WTC11 (cell line): ENCODE data around the gene HMCN1. TPM values are rescaled to one million over a fixed set of nuclear protein-coding genes. Genes with fewer than 3 reads are reported as not detected.
A peak's percentile ranks its signal among the peaks of the same experiment; 100 is the strongest.

ENCODE experiments used
- ATAC-seq: fragments of 200-7000 bp; cut with Tn5 transposase; 2 replicates; pipeline ENCODE4 v1.10.0; 2021; ENCODE audit warnings: mild to moderate bottlenecking, moderate library complexity
- CTCF ChIA-PET: fragments of 300-600 bp; sonication (Branson Sonifier 250); formaldehyde crosslinking; loops from one replicate; lab custom pipeline; 2021; ENCODE audit warnings: antibody characterized with exemption; lab: Charles Lee
- POLR2A ChIA-PET: fragments of 350-600 bp; sonication (Branson Sonifier 250); formaldehyde crosslinking; loops from one replicate; lab custom pipeline; 2021; ENCODE audit warnings: antibody characterized with exemption; lab: Charles Lee
- DNase-seq: peaks from one replicate; pipeline ENCODE4 v3.0.0; 2021; ENCODE audit warnings: low spot score
- H3K27ac Mint-ChIP-seq: 2 replicates; pipeline ENCODE4 v1.8.0; 2021; ENCODE audit warnings: mixed read lengths
- H3K27me3 Mint-ChIP-seq: 2 replicates; pipeline ENCODE4 v1.8.0; 2021; ENCODE audit warnings: low read depth, mild to moderate bottlenecking, moderate library complexity, mixed read lengths
- H3K36me3 Mint-ChIP-seq: 2 replicates; pipeline ENCODE4 v1.8.0; 2021; ENCODE audit warnings: mixed read lengths
- H3K4me1 Mint-ChIP-seq: 2 replicates; pipeline ENCODE4 v1.8.0; 2022; ENCODE audit warnings: mixed read lengths
- H3K4me3 Mint-ChIP-seq: 2 replicates; pipeline ENCODE4 v1.8.0; 2021; ENCODE audit warnings: mild to moderate bottlenecking, moderate library complexity, mixed read lengths
- H3K9me3 Mint-ChIP-seq: 2 replicates; pipeline ENCODE4 v1.8.0; 2021; ENCODE audit warnings: mixed read lengths
- CREM ChIP-seq: sonication (generic); formaldehyde crosslinking; IDR thresholded peaks from 2 replicates; pipeline ENCODE4 v1.8.1; 2022; ENCODE audit warnings: mild to moderate bottlenecking, missing genetic modification reagents, moderate library complexity
- EMX1 ChIP-seq: fragments of 250-450 bp; sonication (Bioruptor Pico); IDR thresholded peaks from 2 replicates; pipeline ENCODE4 v1.8.0; 2021; ENCODE audit warnings: mild to moderate bottlenecking
- ETV6 ChIP-seq: sonication (generic); formaldehyde crosslinking; IDR thresholded peaks from 2 replicates; pipeline ENCODE4 v1.8.1; 2022; ENCODE audit warnings: mild to moderate bottlenecking, missing genetic modification reagents
- GABPB1 ChIP-seq: sonication (generic); formaldehyde crosslinking; IDR thresholded peaks from 2 replicates; pipeline ENCODE4 v1.8.1; 2023; ENCODE audit warnings: mild to moderate bottlenecking, missing genetic modification reagents
- HMGA2 ChIP-seq: fragments of 250-450 bp; sonication (Bioruptor Pico); IDR thresholded peaks from 2 replicates; pipeline ENCODE4 v1.4.0; 2021; ENCODE audit warnings: mild to moderate bottlenecking, moderate library complexity
- JUN ChIP-seq: sonication (generic); formaldehyde crosslinking; IDR thresholded peaks from 2 replicates; pipeline ENCODE4 v1.8.0; 2023; ENCODE audit warnings: mild to moderate bottlenecking, missing genetic modification reagents
- KAT7 ChIP-seq: sonication (generic); formaldehyde crosslinking; IDR thresholded peaks from 2 replicates; pipeline ENCODE4 v1.8.1; 2023; ENCODE audit warnings: missing genetic modification reagents, mild to moderate bottlenecking, borderline replicate concordance
- NFYB ChIP-seq: sonication (generic); formaldehyde crosslinking; conservative IDR thresholded peaks from 2 replicates; pipeline ENCODE4 v1.8.0; 2022; ENCODE audit warnings: low read depth, missing genetic modification reagents
- NR1H2 ChIP-seq: sonication (generic); formaldehyde crosslinking; IDR thresholded peaks from 2 replicates; pipeline ENCODE4 v1.9.0; 2021; ENCODE audit warnings: mild to moderate bottlenecking, moderate library complexity, missing genetic modification reagents
- PRRX2 ChIP-seq: fragments of 250-450 bp; sonication (Bioruptor Pico); IDR thresholded peaks from 2 replicates; pipeline ENCODE4 v1.8.0; 2021; ENCODE audit warnings: mild to moderate bottlenecking
- RELA ChIP-seq: sonication (generic); formaldehyde crosslinking; IDR thresholded peaks from 2 replicates; pipeline ENCODE4 v1.8.1; 2022; ENCODE audit warnings: missing genetic modification reagents, mild to moderate bottlenecking, borderline replicate concordance
- ZNF317 ChIP-seq: sonication (generic); formaldehyde crosslinking; IDR thresholded peaks from 2 replicates; pipeline ENCODE4 v1.8.1; 2023; ENCODE audit warnings: low read depth, mild to moderate bottlenecking, moderate library complexity, missing genetic modification reagents, borderline replicate concordance
- ZNF416 ChIP-seq: fragments of 250-450 bp; sonication (Bioruptor Pico); IDR thresholded peaks from 2 replicates; pipeline ENCODE4 v1.9.0; 2021; ENCODE audit warnings: mild to moderate bottlenecking, inconsistent platforms
- total RNA-seq: library from RNA; stranded (reverse); gene quantifications from 3 replicates; pipeline ENCODE4 v1.2.3, GENCODE V29; 2021
- TF ChIP-seq, protein P1 (sequence below): sonication (generic); formaldehyde crosslinking; IDR thresholded peaks from 2 replicates; pipeline ENCODE4 v1.8.1; 2023; ENCODE audit warnings: mild to moderate bottlenecking, missing genetic modification reagents
- TF ChIP-seq, protein P2 (sequence below): fragments of 250-450 bp; sonication (Bioruptor Pico); conservative IDR thresholded peaks from 2 replicates; pipeline ENCODE4 v1.9.0; 2021; ENCODE audit warnings: mild to moderate bottlenecking
- TF ChIP-seq, protein P3 (sequence below): fragments of 250-450 bp; sonication (Bioruptor Pico); IDR thresholded peaks from 2 replicates; pipeline ENCODE4 v1.9.0; 2021; ENCODE audit warnings: mild to moderate bottlenecking, borderline replicate concordance

The HMCN1 gene
- total RNA-seq, 1 experiment from 2014 or later = 5.6 TPM

DNA sequence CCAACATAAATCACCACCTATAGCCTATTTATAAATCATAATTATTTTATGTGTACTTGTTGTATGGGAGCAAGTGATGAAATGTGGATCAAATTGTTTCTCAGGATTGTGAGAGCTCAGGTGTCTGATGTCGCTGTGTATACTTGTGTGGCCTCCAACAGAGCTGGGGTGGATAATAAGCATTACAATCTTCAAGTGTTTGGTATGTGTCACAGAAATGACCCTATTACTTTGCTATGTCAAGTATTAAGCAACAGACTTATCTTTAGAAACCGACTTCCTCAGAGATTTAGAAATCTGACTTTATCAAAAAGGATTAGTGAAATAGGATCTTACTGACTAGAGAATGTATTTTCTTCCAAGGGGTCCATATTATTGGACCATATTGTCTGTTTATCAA, 360.0 kb downstream of the HMCN1 start:
- no peak for ATAC-seq
- CTCF ChIA-PET = no interaction called here
- no peak overlapping the region for H3K4me3 Mint-ChIP-seq
- TF ChIP-seq PRRX2 = no peak
- no peaks in the 10 kb centered on the region for H3K9me3 Mint-ChIP-seq
- no peaks in the 10 kb centered on the region for H3K36me3 Mint-ChIP-seq
- no peak overlapping the region for H3K27ac Mint-ChIP-seq
- no peaks in the 10 kb centered on the region for H3K27me3 Mint-ChIP-seq
- POLR2A ChIA-PET = no interaction called here
- DNase-seq = no peak
- peaks cover 13% of the 10 kb centered on the region for H3K4me1 Mint-ChIP-seq

DNA sequence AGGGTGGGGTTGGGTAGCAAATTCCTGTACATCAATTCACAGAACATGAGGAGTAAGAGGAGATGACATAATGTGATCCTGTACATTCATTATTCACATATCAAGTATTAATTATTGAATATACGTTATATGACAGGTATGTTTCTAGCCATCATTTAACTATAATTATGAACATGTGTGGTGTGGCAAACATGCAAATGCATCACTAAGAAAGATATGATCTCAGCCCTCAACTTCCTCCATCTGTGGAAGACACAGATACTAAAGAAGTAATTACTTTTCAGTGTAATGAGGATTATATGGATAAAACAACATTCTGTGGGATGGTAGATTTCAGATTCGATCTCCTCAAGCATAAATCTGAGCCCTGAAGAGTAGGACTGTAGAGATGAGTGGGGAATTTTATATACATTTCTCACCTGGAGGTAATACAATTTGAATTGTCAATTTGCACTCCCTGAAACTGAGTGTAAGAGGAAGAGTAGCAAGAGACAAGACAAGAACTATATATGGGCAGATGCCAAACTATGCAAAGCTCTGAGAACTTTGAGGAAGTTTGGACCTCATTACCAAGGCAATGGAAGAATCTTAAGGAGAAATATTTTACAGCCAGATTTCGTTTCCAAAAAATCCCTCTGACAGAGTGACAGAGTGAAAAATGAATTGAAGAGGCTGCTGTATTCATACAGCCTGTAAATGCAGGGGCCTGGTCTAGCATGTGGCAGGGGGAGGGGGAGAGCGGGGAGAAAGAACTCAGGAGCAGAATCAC, 365.3 kb downstream of the HMCN1 start:
- H3K27ac Mint-ChIP-seq = no peak overlapping the region
- no peak for TF ChIP-seq ZNF416 (CRISPR knock-in tag)
- no peak for TF ChIP-seq PRRX2
- TF ChIP-seq, protein P1, sequence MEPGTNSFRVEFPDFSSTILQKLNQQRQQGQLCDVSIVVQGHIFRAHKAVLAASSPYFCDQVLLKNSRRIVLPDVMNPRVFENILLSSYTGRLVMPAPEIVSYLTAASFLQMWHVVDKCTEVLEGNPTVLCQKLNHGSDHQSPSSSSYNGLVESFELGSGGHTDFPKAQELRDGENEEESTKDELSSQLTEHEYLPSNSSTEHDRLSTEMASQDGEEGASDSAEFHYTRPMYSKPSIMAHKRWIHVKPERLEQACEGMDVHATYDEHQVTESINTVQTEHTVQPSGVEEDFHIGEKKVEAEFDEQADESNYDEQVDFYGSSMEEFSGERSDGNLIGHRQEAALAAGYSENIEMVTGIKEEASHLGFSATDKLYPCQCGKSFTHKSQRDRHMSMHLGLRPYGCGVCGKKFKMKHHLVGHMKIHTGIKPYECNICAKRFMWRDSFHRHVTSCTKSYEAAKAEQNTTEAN (CRISPR knock-in tag) = no peak
- no peak for TF ChIP-seq KAT7 (CRISPR knock-in tag)
- TF ChIP-seq HMGA2 (CRISPR knock-in tag) = no peak
- TF ChIP-seq EMX1 (CRISPR knock-in tag) = no peak
- TF ChIP-seq JUN (CRISPR knock-in tag) = no peak
- no peak for TF ChIP-seq NFYB (CRISPR knock-in tag)
- no peak for TF ChIP-seq CREM
- TF ChIP-seq NR1H2 (CRISPR knock-in tag) = no peak
- no peak for TF ChIP-seq ETV6 (CRISPR knock-in tag)
- TF ChIP-seq, protein P2, sequence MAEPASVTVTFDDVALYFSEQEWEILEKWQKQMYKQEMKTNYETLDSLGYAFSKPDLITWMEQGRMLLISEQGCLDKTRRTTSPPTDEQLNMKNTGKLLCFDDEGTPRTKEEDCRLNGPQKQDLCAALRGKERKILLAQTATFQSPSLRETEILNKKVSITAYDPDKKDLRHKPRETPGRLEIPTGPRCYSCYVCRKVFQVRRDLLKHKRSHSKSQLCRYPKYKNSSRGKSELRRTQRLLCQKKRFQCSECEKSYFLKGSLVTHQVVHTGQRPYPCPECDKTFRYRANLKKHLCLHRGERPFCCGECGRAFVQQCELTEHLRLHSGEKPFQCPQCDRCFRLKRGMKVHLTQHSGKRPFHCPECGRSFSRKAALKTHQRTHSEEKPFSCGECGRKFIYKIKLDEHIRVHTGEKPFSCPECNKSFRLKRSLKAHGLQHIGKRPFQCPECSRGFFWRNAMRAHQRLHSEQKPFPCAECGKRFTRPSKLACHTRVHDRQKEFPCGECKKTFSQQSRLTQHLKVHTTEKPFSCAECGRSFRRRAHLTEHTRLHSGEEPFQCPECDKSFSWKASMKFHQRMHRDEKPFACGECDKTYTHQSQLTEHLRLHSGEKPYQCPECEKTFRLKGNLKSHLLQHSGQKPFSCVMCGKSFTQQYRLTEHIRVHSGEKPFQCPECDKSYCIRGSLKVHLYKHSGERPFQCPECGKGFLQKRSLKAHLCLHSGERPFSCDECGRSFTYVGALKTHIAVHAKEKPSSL = no peak
- TF ChIP-seq RELA (CRISPR knock-in tag) = no peak
- no peak for TF ChIP-seq ZNF317 (CRISPR knock-in tag)
- TF ChIP-seq GABPB1 (CRISPR knock-in tag) = no peak
- TF ChIP-seq, protein P3, sequence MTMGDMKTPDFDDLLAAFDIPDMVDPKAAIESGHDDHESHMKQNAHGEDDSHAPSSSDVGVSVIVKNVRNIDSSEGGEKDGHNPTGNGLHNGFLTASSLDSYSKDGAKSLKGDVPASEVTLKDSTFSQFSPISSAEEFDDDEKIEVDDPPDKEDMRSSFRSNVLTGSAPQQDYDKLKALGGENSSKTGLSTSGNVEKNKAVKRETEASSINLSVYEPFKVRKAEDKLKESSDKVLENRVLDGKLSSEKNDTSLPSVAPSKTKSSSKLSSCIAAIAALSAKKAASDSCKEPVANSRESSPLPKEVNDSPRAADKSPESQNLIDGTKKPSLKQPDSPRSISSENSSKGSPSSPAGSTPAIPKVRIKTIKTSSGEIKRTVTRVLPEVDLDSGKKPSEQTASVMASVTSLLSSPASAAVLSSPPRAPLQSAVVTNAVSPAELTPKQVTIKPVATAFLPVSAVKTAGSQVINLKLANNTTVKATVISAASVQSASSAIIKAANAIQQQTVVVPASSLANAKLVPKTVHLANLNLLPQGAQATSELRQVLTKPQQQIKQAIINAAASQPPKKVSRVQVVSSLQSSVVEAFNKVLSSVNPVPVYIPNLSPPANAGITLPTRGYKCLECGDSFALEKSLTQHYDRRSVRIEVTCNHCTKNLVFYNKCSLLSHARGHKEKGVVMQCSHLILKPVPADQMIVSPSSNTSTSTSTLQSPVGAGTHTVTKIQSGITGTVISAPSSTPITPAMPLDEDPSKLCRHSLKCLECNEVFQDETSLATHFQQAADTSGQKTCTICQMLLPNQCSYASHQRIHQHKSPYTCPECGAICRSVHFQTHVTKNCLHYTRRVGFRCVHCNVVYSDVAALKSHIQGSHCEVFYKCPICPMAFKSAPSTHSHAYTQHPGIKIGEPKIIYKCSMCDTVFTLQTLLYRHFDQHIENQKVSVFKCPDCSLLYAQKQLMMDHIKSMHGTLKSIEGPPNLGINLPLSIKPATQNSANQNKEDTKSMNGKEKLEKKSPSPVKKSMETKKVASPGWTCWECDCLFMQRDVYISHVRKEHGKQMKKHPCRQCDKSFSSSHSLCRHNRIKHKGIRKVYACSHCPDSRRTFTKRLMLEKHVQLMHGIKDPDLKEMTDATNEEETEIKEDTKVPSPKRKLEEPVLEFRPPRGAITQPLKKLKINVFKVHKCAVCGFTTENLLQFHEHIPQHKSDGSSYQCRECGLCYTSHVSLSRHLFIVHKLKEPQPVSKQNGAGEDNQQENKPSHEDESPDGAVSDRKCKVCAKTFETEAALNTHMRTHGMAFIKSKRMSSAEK (CRISPR knock-in tag) = no peak
- TF ChIP-seq, all 79 proteins: peak for 0
- CTCF ChIA-PET = no interaction called here
- Mint-ChIP-seq H3K27me3 (no peaks in the 10 kb centered on the region), H3K9me3 (no peaks in the 10 kb centered on the region), H3K4me3 (no peak overlapping the region), H3K4me1 (no peaks in the 10 kb centered on the region; the same call in 1 of the 2 replicates), H3K36me3 (no peaks in the 10 kb centered on the region)
- POLR2A ChIA-PET = no interaction called here
- DNase-seq (no peak), ATAC-seq (0 out of 2 replicates have a peak, but pooled peaks have one; percentile 24)
